IMR-90 (cell line): ENCODE data around the gene MAML2. TPM values are rescaled to one million over a fixed set of nuclear protein-coding genes. Genes with fewer than 3 reads are reported as not detected.
A peak's percentile ranks its signal among the peaks of the same experiment; 100 is the strongest.

Source experiments
- ATAC-seq: fragments of 200-7000 bp; cut with Tn5 transposase; 2 replicates; pipeline ENCODE4 v1.9.1; 2020; ENCODE audit warnings: low read depth, mild to moderate bottlenecking, moderate library complexity
- BruUV-seq: library from RNA; stranded (reverse); fragments of 400-500 nt; replicated peaks from 2 replicates; lab custom pipeline; 2021; lab: Mats Ljungman, UMichigan
- CTCF ChIA-PET: fragments of 300-600 bp; formaldehyde crosslinking; extraction: SDS; loops from one replicate; lab custom pipeline; 2021; ENCODE audit warnings: antibody characterized with exemption; lab: Yijun Ruan, JAX
- POLR2A ChIA-PET: fragments of 300-600 bp; sonication (Branson Sonifier 250); formaldehyde crosslinking; loops from one replicate; lab custom pipeline; 2022; ENCODE audit warnings: antibody characterized with exemption; ENCODE audit not compliant: unreplicated experiment; lab: Charles Lee
- DNase-seq: peaks from one replicate; pipeline ENCODE4 v3.0.0; 2013
- H2AFZ ChIP-seq: replicated peaks from 2 replicates; pipeline ENCODE3; 2013; ENCODE audit warnings: low read length, mild to moderate bottlenecking; ENCODE audit not compliant: poor library complexity
- H2AK5ac ChIP-seq: 2 replicates; pipeline ENCODE4 v1.6.1; 2013; ENCODE audit warnings: low read depth, low read length, inconsistent platforms
- H2AK9ac ChIP-seq: replicated peaks from 2 replicates; pipeline ENCODE3; 2013; ENCODE audit warnings: mild to moderate bottlenecking, low read depth, low read length, moderate library complexity; ENCODE audit not compliant: poor library complexity
- H2BK120ac ChIP-seq: 2 replicates; pipeline ENCODE4 v1.6.1; 2013; ENCODE audit warnings: low read depth, low read length, inconsistent platforms
- H2BK15ac ChIP-seq: 3 replicates; pipeline ENCODE4 v1.6.1; 2013; ENCODE audit warnings: low read depth, low read length, inconsistent platforms
- H2BK20ac ChIP-seq: 2 replicates; pipeline ENCODE4 v1.6.1; 2013; ENCODE audit warnings: low read depth, mild to moderate bottlenecking, inconsistent platforms, low read length, moderate library complexity
- H2BK5ac ChIP-seq: 2 replicates; pipeline ENCODE4 v1.6.1; 2013; ENCODE audit warnings: mild to moderate bottlenecking, low read depth, low read length, inconsistent platforms; ENCODE audit not compliant: poor library complexity, severe bottlenecking
- H3K14ac ChIP-seq: replicated peaks from 2 replicates; pipeline ENCODE4 v1.6.1; 2013; ENCODE audit warnings: low read depth, low read length, inconsistent platforms
- H3K18ac ChIP-seq: 2 replicates; pipeline ENCODE4 v1.6.1; 2013; ENCODE audit warnings: low read depth, low read length, control low read depth
- H3K23ac ChIP-seq: 2 replicates; pipeline ENCODE4 v1.6.1; 2013; ENCODE audit warnings: low read depth, low read length, inconsistent platforms
- H3K27ac ChIP-seq: 2 replicates; pipeline ENCODE4 v1.5.1; 2013; ENCODE audit warnings: mild to moderate bottlenecking, control low read depth, low read length; ENCODE audit not compliant: insufficient read depth
- H3K27me3 ChIP-seq: 2 replicates; pipeline ENCODE4 v1.6.1; 2013; ENCODE audit warnings: low read length; ENCODE audit not compliant: control insufficient read depth, insufficient read depth
- H3K36me3 ChIP-seq: 2 replicates; pipeline ENCODE4 v1.6.1; 2013; ENCODE audit warnings: low read length, mixed read lengths; ENCODE audit not compliant: control insufficient read depth, insufficient read depth
- H3K4ac ChIP-seq: 2 replicates; pipeline ENCODE4 v1.6.1; 2013; ENCODE audit warnings: low read depth, low read length, inconsistent platforms
- H3K4me1 ChIP-seq: 2 replicates; pipeline ENCODE4 v1.6.1; 2013; ENCODE audit warnings: low read length, mixed read lengths; ENCODE audit not compliant: control insufficient read depth, insufficient read depth
- H3K4me2 ChIP-seq: 2 replicates; pipeline ENCODE4 v1.6.1; 2013; ENCODE audit warnings: low read depth, mild to moderate bottlenecking, control low read depth, low read length, moderate library complexity
- H3K4me3 ChIP-seq: 2 replicates; pipeline ENCODE4 v1.5.1; 2013; ENCODE audit warnings: low read depth, mild to moderate bottlenecking, control low read depth, low read length, moderate library complexity; ENCODE audit not compliant: insufficient read depth
- H3K56ac ChIP-seq: 2 replicates; pipeline ENCODE4 v1.6.1; 2013; ENCODE audit warnings: low read length, inconsistent platforms; ENCODE audit not compliant: insufficient read depth; ENCODE audit errors: extremely low read depth
- H3K79me1 ChIP-seq, 2 experiments: 2 replicates each; pipeline ENCODE4 v1.6.1; 2013; ENCODE audit warnings: low read length in 2 of 2, inconsistent platforms in 1 of 2, low read depth in 1 of 2
- H3K9ac ChIP-seq: 2 replicates; pipeline ENCODE4 v1.6.1; 2013; ENCODE audit warnings: low read depth, low read length, control low read depth
- H3K9me1 ChIP-seq: 2 replicates; pipeline ENCODE4 v1.6.1; 2013; ENCODE audit warnings: low read length, inconsistent platforms; ENCODE audit not compliant: insufficient read depth
- H3K9me3 ChIP-seq: 2 replicates; pipeline ENCODE4 v1.6.1; 2013; ENCODE audit warnings: low read length; ENCODE audit not compliant: control insufficient read depth, insufficient read depth
- H4K20me1 ChIP-seq: 2 replicates; pipeline ENCODE4 v1.6.1; 2013; ENCODE audit warnings: low read length, inconsistent platforms; ENCODE audit not compliant: insufficient read depth
- H4K5ac ChIP-seq: 2 replicates; pipeline ENCODE4 v1.6.1; 2013; ENCODE audit warnings: mild to moderate bottlenecking, low read depth, low read length, control low read depth
- H4K8ac ChIP-seq, 2 experiments: 2 replicates each; pipeline ENCODE4 v1.6.1; 2013; ENCODE audit warnings: low read depth in 2 of 2, low read length in 2 of 2, control low read depth in 1 of 2, inconsistent platforms in 1 of 2
- H4K91ac ChIP-seq: 2 replicates; pipeline ENCODE4 v1.6.1; 2013; ENCODE audit warnings: low read depth, low read length, inconsistent platforms; ENCODE audit not compliant: insufficient read depth
- BHLHE40 ChIP-seq: fragments of 150-350 bp; IDR thresholded peaks from 2 replicates; pipeline ENCODE4 v1.6.1; 2016; ENCODE audit warnings: mild to moderate bottlenecking, low read depth, low read length
- CEBPB ChIP-seq: IDR thresholded peaks from 2 replicates; pipeline ENCODE4 v1.6.1; 2012; ENCODE audit warnings: low read depth, low read length, improper control_type of control experiment
- CHD1 ChIP-seq: IDR thresholded peaks from 2 replicates; pipeline ENCODE4 v1.6.1; 2012; ENCODE audit warnings: low read depth, low read length, improper control_type of control experiment
- FOS ChIP-seq: fragments of 150-350 bp; IDR thresholded peaks from 2 replicates; pipeline ENCODE4 v1.6.1; 2016; ENCODE audit warnings: low read depth, low read length
- MAFK ChIP-seq: IDR thresholded peaks from 2 replicates; pipeline ENCODE4 v1.6.1; 2012; ENCODE audit warnings: low read depth, low read length, improper control_type of control experiment
- MAZ ChIP-seq: IDR thresholded peaks from 2 replicates; pipeline ENCODE4 v1.6.1; 2012; ENCODE audit warnings: low read depth, mild to moderate bottlenecking, low read length, improper control_type of control experiment, moderate library complexity, borderline replicate concordance
- MXI1 ChIP-seq: IDR thresholded peaks from 2 replicates; pipeline ENCODE4 v1.6.1; 2012; ENCODE audit warnings: low read depth, mild to moderate bottlenecking, low read length, moderate library complexity, borderline replicate concordance
- POLR2A ChIP-seq: IDR thresholded peaks from 2 replicates; pipeline ENCODE4 v1.6.1; 2012; ENCODE audit warnings: mild to moderate bottlenecking, low read depth, low read length
- RAD21 ChIP-seq: IDR thresholded peaks from 2 replicates; pipeline ENCODE4 v1.6.1; 2012; ENCODE audit warnings: low read length, improper control_type of control experiment
- RCOR1 ChIP-seq: IDR thresholded peaks from 2 replicates; pipeline ENCODE4 v1.6.1; 2012; ENCODE audit warnings: mild to moderate bottlenecking, low read length, improper control_type of control experiment; ENCODE audit not compliant: insufficient replicate concordance
- RFX5 ChIP-seq: IDR thresholded peaks from 2 replicates; pipeline ENCODE4 v1.8.0; 2012; ENCODE audit warnings: low read depth, mild to moderate bottlenecking, low read length, moderate library complexity
- SMC3 ChIP-seq: fragments of 150-350 bp; IDR thresholded peaks from 2 replicates; pipeline ENCODE4 v1.6.1; 2016; ENCODE audit warnings: low read depth, mild to moderate bottlenecking, antibody characterized with exemption, low read length, moderate library complexity
- USF2 ChIP-seq: fragments of 150-350 bp; IDR thresholded peaks from 2 replicates; pipeline ENCODE4 v1.6.1; 2017; ENCODE audit warnings: mild to moderate bottlenecking, antibody characterized with exemption, low read length, low read depth
- WGBS, 2 experiments: methylation state at CpG; one replicate each; pipeline versions ENCODE4 v1.1.5 to v1.1.7; 2013; ENCODE audit warnings: missing lambda C conversion rate in 2 of 2; ENCODE audit not compliant: insufficient read length in 1 of 2; ENCODE audit errors: extremely low coverage in 2 of 2; 5-methylcytosine and 5-hydroxymethylcytosine counted together
- dilution Hi-C: fragments of 300-500 bp; cut with HindIII; formaldehyde crosslinking; loops from one replicate; pipeline ENCODE4 v1.14.3; 2018; ENCODE audit warnings: low sequenced_read_pairs; ENCODE audit not compliant: unreplicated experiment
- in situ Hi-C: fragments of 300-500 bp; cut with MboI; formaldehyde crosslinking; loops from 3 replicates; pipeline ENCODE4 v1.14.3; 2019; ENCODE audit warnings: low sequenced_read_pairs, inconsistent platforms, mixed read lengths
- intact Hi-C: fragments of 100-400 bp; cut with micrococcal nuclease; formaldehyde crosslinking; loops from 2 replicates; pipeline ENCODE4 v1.10.0; 2022
- polyA plus RNA-seq, 3 experiments: library from polyadenylated mRNA; depleted of rRNA; stranded (reverse); fragments of >200 nt; gene quantifications; 2 replicates each; pipeline ENCODE4 v1.2.3, GENCODE V29; 2012; ENCODE audit warnings: low replicate concordance in 1 of 3
- total RNA-seq: library from RNA; depleted of rRNA; stranded (reverse); fragments of >200 nt; gene quantifications from 2 replicates; pipeline ENCODE4 v1.2.3, GENCODE V29; 2012
- TF ChIP-seq, protein P1 (sequence below): fragments of 150-350 bp; IDR thresholded peaks from 2 replicates; pipeline ENCODE4 v1.6.1; 2016; ENCODE audit warnings: low read depth, mild to moderate bottlenecking, low read length, moderate library complexity, borderline replicate concordance

Gene MAML2
- total and polyA plus RNA-seq, 2 of the 4 experiments (the other 2 are of a cell fraction) = 15.0 to 19.5 TPM

DNA sequence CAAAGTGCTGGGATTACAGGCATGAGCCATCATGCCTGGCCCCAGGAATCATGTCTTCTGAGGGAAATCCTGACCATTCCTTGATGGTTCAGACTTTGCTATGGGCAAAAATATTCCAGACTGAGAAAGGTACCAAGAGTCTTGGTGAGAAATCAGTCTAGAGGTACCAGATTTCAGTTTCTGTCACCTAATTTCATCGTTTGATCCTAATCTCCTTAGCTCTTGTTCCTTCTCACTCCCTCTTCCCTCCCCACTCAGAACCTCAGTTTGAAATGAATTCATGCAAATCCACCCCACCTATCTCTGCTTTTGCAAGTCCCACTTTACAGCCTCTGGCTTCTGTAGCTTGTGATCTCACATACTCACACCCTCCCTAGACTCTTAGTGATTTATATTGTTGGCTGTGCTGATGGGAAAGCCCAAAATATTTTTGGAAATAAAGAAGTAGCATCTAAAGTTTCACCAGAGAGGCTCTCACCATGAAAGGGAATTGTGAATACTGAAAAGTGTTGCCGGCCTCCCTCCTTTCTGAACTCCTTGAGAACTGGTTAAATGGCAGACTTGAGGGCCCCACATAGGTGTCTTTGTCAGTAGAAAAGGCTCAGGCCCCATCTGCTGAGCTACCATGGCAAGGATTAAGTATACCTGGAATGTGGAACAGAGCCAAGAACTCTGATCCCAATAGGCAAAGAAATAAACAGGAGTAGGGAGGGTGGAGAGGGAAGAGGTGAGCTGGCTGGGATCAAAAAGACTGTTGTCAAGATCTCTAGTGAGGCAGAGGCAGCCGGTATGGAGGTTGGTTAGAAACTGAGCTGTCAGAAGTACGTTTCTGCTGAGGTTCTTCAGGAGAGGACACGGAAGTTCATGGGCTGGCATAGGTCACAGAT is 228.6 kb downstream of the MAML2 start:
- Histone ChIP-seq H2AFZ (no peak overlapping the region), H3K56ac (no peak overlapping the region), H2BK5ac (no peak overlapping the region), H3K9ac (no peak overlapping the region), H3K4me2 (no peak overlapping the region), H3K4me1 (peaks cover 16% of the 10 kb centered on the region), H3K79me1 (peaks cover 33 to 69% of the 10 kb centered on the region in 2 experiments), H4K91ac (peak overlapping the region; percentile 14), H4K5ac (peak overlapping the region; percentile 7; the same call in 1 of the 2 replicates), H3K36me3 (no peaks in the 10 kb centered on the region; the same call in 1 of the 2 replicates), H2BK20ac (no peak overlapping the region; the same call in 1 of the 2 replicates), H2BK120ac (no peak overlapping the region), H3K4me3 (no peak overlapping the region), H3K27ac (no peak overlapping the region), H3K23ac (peak overlapping the region; percentile 18; the same call in 1 of the 2 replicates), H4K20me1 (no peaks in the 10 kb centered on the region; the same call in 1 of the 2 replicates), H3K18ac (no peak overlapping the region), H2AK9ac (no peak overlapping the region), H3K4ac (peak overlapping the region; percentile 23; the same call in 1 of the 2 replicates), H3K27me3 (no peaks in the 10 kb centered on the region), H2BK15ac (no peak overlapping the region), H4K8ac (no peak overlapping the region), H2AK5ac (peak overlapping the region; percentile 35; the same call in 1 of the 2 replicates), H3K9me1 (peaks cover 15% of the 10 kb centered on the region), H3K14ac (peak overlapping the region; percentile 17; the same call in 1 of the 2 replicates), H3K9me3 (no peaks in the 10 kb centered on the region)
- 96% methylated on average over 3 of the region's 5 CpGs; no CpG with 5 or more reads in 1 of the 2 experiments for WGBS, 2 experiments
- no peak for TF ChIP-seq CEBPB
- TF ChIP-seq USF2 = no peak
- TF ChIP-seq, protein P1, sequence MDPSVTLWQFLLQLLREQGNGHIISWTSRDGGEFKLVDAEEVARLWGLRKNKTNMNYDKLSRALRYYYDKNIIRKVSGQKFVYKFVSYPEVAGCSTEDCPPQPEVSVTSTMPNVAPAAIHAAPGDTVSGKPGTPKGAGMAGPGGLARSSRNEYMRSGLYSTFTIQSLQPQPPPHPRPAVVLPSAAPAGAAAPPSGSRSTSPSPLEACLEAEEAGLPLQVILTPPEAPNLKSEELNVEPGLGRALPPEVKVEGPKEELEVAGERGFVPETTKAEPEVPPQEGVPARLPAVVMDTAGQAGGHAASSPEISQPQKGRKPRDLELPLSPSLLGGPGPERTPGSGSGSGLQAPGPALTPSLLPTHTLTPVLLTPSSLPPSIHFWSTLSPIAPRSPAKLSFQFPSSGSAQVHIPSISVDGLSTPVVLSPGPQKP = no peak
- no peak for TF ChIP-seq RCOR1
- no peak for TF ChIP-seq FOS
- TF ChIP-seq CHD1 = no peak
- TF ChIP-seq RFX5 = no peak
- TF ChIP-seq BHLHE40 = no peak
- no peak for TF ChIP-seq MXI1
- no peak for TF ChIP-seq RAD21
- TF ChIP-seq MAFK = no peak
- no peak for TF ChIP-seq MAZ
- TF ChIP-seq SMC3 = no peak
- no peak for TF ChIP-seq POLR2A
- CTCF ChIA-PET = no interaction called here
- BruUV-seq = no TSS peak
- dilution Hi-C loops (no loop called here), intact Hi-C loops (no loop called here), in situ Hi-C loops (no loop called here)
- no peak for ATAC-seq
- POLR2A ChIA-PET = no interaction called here
- no peak for DNase-seq
